ENCODE data around the gene CARMIL1.

The CARMIL1 gene

DNA sequence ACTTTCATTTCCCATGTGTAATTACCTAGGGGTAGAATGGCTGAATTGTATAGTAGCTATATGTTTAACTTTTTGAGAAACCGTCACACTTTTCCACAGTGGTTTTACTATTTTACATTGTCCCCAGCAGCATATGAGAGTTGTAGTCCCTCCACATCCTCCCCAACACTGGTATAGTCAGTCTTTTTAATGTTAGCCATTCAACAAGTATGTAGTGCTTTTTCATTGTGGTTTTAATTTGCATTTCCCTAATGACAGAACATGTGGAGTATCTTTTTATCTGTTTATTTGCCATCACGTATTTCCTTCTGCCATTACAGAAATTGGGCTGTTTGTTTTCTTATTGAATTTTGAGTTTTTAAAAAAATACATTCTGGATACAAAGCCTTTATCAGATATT lies 148.4 kb downstream of the CARMIL1 start:
- no peaks in the 10 kb centered on the region for H3K4me1 ChIP-seq (ENCODE audit: control insufficient read depth, insufficient read depth, low read length, poor library complexity, severe bottlenecking)
- no peaks in the 10 kb centered on the region for H3K27me3 ChIP-seq (replicated peaks; ENCODE audit: control insufficient read depth, insufficient read depth, low read length, poor library complexity, severe bottlenecking)
- no peak for DNase-seq
- H3K9me3 ChIP-seq (ENCODE audit: control insufficient read depth, low read length): no peaks in the 10 kb centered on the region
- no peak overlapping the region for H3K27ac ChIP-seq (ENCODE audit: insufficient read depth, low read length, poor library complexity, severe bottlenecking)
- no peaks in the 10 kb centered on the region for H3K36me3 ChIP-seq (ENCODE audit: control insufficient read depth, insufficient read depth, low read length)
- no peak overlapping the region for H3K4me3 ChIP-seq (ENCODE audit: insufficient read depth, low read depth, low read length, poor library complexity, severe bottlenecking)

DNA sequence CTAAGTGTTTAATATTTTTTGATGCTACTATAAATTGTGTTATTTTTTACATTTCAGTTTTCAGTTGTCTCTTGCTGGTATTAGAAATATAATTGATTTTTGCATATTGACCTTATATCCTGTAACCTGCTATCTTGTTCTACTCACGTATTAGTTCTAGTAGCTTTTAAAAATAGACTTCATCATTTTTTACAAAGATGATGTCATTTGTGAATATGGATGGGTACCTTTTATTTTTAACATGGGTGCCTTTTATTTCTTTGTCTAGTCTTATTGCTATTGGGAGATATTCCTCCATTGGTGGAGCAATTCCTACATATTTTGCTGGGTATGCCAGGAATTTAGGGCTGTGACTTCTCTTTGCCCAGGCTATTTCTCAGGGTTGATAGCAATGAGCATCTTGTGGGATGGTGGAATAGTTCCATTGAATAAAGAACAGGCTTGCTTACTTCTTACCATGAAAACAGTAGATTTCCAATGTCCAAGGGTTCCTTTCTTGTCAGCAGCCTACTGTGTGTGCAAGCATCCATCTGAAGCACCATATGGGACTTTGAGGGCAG lies 149.7 kb downstream of the CARMIL1 start:
- Histone ChIP-seq H3K9me3 (ENCODE audit: control insufficient read depth, low read length) (no peaks in the 10 kb centered on the region), H3K27ac (ENCODE audit: insufficient read depth, low read length, poor library complexity, severe bottlenecking) (no peak overlapping the region), H3K4me1 (ENCODE audit: control insufficient read depth, insufficient read depth, low read length, poor library complexity, severe bottlenecking) (no peaks in the 10 kb centered on the region), H3K27me3 (replicated peaks; ENCODE audit: control insufficient read depth, insufficient read depth, low read length, poor library complexity, severe bottlenecking) (no peaks in the 10 kb centered on the region), H3K4me3 (ENCODE audit: insufficient read depth, low read depth, low read length, poor library complexity, severe bottlenecking) (no peak overlapping the region), H3K36me3 (ENCODE audit: control insufficient read depth, insufficient read depth, low read length) (no peaks in the 10 kb centered on the region)
- no peak for DNase-seq

DNA sequence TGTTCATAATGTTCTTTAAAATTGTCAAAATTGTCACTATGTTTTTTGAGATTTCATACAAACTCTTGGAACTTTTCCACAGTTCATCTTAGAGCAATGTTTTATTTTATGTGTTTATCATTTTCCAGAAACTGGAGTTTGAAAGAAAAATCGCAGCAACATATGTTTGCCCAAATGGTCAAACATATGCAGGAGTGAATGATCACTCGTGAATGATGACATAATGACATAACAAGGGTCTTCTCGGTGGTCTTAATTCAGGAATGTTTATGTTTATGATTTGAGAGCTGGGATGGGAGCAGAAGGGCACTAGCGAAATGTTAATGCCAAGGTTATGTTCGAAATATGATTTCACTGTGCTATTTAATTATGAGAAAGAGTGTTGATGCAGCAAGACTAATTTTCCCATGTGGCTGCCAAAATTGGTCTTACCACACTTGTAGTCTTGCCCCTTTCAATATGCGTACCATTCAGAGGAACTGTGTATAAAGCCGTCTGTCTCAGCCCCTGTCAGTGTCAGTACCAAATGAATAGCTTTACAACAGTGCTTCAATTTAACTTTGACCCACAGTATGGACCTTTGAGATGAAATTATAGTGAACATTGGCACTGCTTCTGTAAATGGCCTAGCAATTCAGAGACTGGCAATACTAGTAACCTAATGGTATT lies 152.3 kb downstream of the CARMIL1 start:
- Histone ChIP-seq H3K4me1 (ENCODE audit: control insufficient read depth, insufficient read depth, low read length, poor library complexity, severe bottlenecking) (no peaks in the 10 kb centered on the region), H3K4me3 (ENCODE audit: insufficient read depth, low read depth, low read length, poor library complexity, severe bottlenecking) (no peak overlapping the region), H3K27ac (ENCODE audit: insufficient read depth, low read length, poor library complexity, severe bottlenecking) (no peak overlapping the region), H3K9me3 (ENCODE audit: control insufficient read depth, low read length) (no peaks in the 10 kb centered on the region), H3K27me3 (replicated peaks; ENCODE audit: control insufficient read depth, insufficient read depth, low read length, poor library complexity, severe bottlenecking) (no peaks in the 10 kb centered on the region), H3K36me3 (ENCODE audit: control insufficient read depth, insufficient read depth, low read length) (no peaks in the 10 kb centered on the region)
- DNase-seq: no peak

DNA sequence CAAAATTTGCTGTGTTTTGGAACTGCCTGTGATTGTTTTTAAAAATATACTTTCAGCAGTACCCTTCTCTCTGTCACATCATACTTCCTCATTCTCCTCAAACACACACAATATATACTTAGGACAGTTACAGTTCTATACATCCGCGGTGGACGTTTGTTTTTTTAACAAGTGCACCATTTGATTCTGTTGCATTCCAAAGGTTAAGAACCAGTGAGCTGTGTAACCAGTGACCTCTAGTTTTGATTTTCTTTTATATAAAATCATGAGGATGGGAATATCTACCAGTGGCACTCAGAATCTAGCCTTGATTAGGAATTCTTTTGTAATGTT lies 152.8 kb downstream of the CARMIL1 start:
- Histone ChIP-seq H3K9me3 (ENCODE audit: control insufficient read depth, low read length) (no peaks in the 10 kb centered on the region), H3K4me1 (ENCODE audit: control insufficient read depth, insufficient read depth, low read length, poor library complexity, severe bottlenecking) (no peaks in the 10 kb centered on the region), H3K4me3 (ENCODE audit: insufficient read depth, low read depth, low read length, poor library complexity, severe bottlenecking) (no peak overlapping the region), H3K27me3 (replicated peaks; ENCODE audit: control insufficient read depth, insufficient read depth, low read length, poor library complexity, severe bottlenecking) (no peaks in the 10 kb centered on the region), H3K27ac (ENCODE audit: insufficient read depth, low read length, poor library complexity, severe bottlenecking) (no peak overlapping the region), H3K36me3 (ENCODE audit: control insufficient read depth, insufficient read depth, low read length) (no peaks in the 10 kb centered on the region)
- no peak for DNase-seq

DNA sequence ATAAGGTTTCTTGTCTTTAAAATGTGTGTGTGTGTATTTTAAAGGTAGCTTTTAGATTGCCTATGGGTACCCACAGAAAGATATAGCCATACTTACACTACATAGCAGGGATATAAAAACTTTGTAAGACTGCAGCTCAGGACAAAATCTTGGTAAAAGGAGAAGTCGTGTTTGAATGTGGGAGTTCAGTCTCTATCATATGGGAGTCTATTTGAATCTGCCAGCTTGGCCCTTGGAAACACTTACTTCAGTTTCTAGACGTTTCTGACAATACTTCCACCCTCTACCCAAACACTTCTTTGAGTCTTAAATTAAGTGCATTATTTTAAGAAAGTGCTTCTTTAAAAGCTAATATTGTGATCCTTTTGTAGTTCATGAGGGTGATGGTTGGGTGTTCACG lies 155.7 kb downstream of the CARMIL1 start:
- no peak for DNase-seq
- no peaks in the 10 kb centered on the region for H3K9me3 ChIP-seq (ENCODE audit: control insufficient read depth, low read length)
- no peaks in the 10 kb centered on the region for H3K27me3 ChIP-seq (replicated peaks; ENCODE audit: control insufficient read depth, insufficient read depth, low read length, poor library complexity, severe bottlenecking)
- H3K4me3 ChIP-seq (ENCODE audit: insufficient read depth, low read depth, low read length, poor library complexity, severe bottlenecking): no peak overlapping the region
- no peaks in the 10 kb centered on the region for H3K36me3 ChIP-seq (ENCODE audit: control insufficient read depth, insufficient read depth, low read length)
- H3K27ac ChIP-seq (ENCODE audit: insufficient read depth, low read length, poor library complexity, severe bottlenecking): no peak overlapping the region
- no peaks in the 10 kb centered on the region for H3K4me1 ChIP-seq (ENCODE audit: control insufficient read depth, insufficient read depth, low read length, poor library complexity, severe bottlenecking)

DNA sequence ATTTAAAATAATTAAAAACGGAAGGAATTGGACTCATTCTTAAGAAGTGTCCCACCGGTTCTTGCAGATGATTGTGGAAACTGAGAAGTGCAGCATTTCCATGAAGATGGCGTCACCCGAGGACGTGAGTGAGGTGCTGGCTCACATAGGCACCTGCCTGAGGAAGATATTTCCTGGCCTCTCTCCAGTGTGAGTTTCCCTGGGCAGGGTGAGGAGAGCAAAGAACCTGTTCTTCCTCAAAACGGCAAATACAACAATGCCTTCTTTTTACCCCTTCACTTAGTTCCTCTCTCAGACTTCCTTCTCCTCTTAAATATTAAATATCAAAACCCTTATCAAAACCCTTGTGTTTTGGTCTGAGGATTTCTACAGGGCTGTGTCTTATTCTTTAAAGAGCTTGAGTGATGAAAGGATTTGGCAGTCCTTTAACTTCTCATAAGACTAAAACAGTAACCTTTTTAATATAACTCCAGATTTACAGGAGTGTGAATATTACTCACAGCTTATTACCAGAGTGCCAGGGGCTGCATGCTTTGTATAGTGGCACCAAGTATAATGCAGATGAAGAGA lies 156.3 kb downstream of the CARMIL1 start:
- Histone ChIP-seq H3K9me3 (ENCODE audit: control insufficient read depth, low read length) (no peaks in the 10 kb centered on the region), H3K4me1 (ENCODE audit: control insufficient read depth, insufficient read depth, low read length, poor library complexity, severe bottlenecking) (no peaks in the 10 kb centered on the region), H3K27me3 (replicated peaks; ENCODE audit: control insufficient read depth, insufficient read depth, low read length, poor library complexity, severe bottlenecking) (no peaks in the 10 kb centered on the region), H3K36me3 (ENCODE audit: control insufficient read depth, insufficient read depth, low read length) (no peaks in the 10 kb centered on the region), H3K4me3 (ENCODE audit: insufficient read depth, low read depth, low read length, poor library complexity, severe bottlenecking) (no peak overlapping the region), H3K27ac (ENCODE audit: insufficient read depth, low read length, poor library complexity, severe bottlenecking) (no peak overlapping the region)
- DNase-seq: no peak

DNA sequence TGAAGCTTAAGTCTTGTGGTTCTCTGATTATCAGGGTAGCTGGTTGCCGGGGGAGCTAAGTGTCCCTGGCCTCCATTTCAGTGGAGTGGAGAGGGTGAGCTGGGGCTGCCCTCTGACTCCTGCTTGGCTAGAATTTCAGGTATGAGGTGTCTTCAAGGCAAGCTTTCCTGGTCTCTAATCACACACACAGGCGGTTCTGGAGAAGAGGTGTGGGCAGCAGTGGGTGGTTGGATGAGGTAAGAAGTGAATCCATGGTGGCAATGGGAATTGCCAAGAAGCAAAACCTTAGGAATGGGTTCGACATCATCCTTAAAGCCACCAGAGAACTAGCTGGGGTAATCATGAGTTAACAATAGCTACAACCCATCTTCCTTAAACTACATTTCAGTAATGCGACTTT lies 157.6 kb downstream of the CARMIL1 start:
- no peaks in the 10 kb centered on the region for H3K27me3 ChIP-seq (replicated peaks; ENCODE audit: control insufficient read depth, insufficient read depth, low read length, poor library complexity, severe bottlenecking)
- no peak for DNase-seq

DNA sequence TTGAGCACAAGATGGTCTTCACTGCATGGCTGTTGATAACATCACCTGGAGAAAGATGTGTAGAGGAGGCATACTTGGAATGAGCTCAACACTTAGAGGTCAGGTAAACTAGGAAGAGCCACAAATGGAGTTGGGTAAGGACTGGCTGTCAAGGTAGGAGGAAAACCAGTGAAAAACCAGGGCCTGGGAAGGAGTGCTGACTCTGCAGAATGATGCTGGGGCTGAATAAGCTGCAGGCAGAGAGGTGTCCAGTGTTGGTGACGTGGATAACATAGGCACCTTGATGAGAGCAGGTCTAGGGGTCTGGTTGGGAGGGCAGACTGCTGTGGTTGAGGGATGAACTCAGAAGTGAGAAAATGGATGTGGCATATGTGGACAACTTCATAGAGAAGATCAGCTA lies 160.2 kb downstream of the CARMIL1 start:
- no peak for DNase-seq
- Histone ChIP-seq H3K4me1 (ENCODE audit: control insufficient read depth, insufficient read depth, low read length, poor library complexity, severe bottlenecking) (no peaks in the 10 kb centered on the region), H3K4me3 (ENCODE audit: insufficient read depth, low read depth, low read length, poor library complexity, severe bottlenecking) (no peak overlapping the region), H3K27ac (ENCODE audit: insufficient read depth, low read length, poor library complexity, severe bottlenecking) (no peak overlapping the region), H3K9me3 (ENCODE audit: control insufficient read depth, low read length) (no peaks in the 10 kb centered on the region), H3K36me3 (ENCODE audit: control insufficient read depth, insufficient read depth, low read length) (no peaks in the 10 kb centered on the region), H3K27me3 (replicated peaks; ENCODE audit: control insufficient read depth, insufficient read depth, low read length, poor library complexity, severe bottlenecking) (no peaks in the 10 kb centered on the region)

More for the DNA sequence above, 157.6 kb downstream of the CARMIL1 start:
- no peak overlapping the region for H3K4me3 ChIP-seq (ENCODE audit: insufficient read depth, low read depth, low read length, poor library complexity, severe bottlenecking)
- no peaks in the 10 kb centered on the region for H3K9me3 ChIP-seq (ENCODE audit: control insufficient read depth, low read length)
- no peak overlapping the region for H3K27ac ChIP-seq (ENCODE audit: insufficient read depth, low read length, poor library complexity, severe bottlenecking)
- no peaks in the 10 kb centered on the region for H3K4me1 ChIP-seq (ENCODE audit: control insufficient read depth, insufficient read depth, low read length, poor library complexity, severe bottlenecking)
- H3K36me3 ChIP-seq (ENCODE audit: control insufficient read depth, insufficient read depth, low read length): no peaks in the 10 kb centered on the region

DNA sequence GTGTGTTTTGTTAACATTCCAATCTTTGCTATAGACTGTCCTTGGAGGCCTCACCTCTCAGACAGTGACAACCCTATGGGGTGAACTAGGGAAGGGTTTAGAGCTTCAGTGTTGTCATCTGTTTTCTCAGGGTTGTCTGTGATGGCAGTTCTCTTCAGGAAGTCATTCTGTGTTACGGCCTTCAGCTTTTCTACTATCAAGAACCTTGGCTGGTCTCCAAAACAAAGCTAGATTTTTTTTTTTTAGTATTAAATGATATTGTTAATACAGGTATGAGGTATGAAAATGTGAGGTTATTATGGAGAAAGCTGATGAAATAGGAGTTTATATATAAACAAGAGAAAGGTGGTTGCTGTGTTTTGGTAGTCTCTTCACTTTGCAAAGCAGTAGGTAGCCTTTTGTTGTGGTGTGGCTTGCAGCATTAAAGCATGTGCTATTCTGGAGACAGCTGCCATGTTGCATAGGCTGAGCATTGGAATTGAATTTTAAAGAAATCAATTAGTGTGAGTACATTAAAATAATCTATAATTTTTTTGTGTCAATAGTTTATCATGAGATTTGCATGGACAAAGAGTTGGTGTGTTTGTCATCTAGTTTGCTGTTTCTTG lies 162.6 kb downstream of the CARMIL1 start:
- Histone ChIP-seq H3K4me3 (ENCODE audit: insufficient read depth, low read depth, low read length, poor library complexity, severe bottlenecking) (no peak overlapping the region), H3K36me3 (ENCODE audit: control insufficient read depth, insufficient read depth, low read length) (no peaks in the 10 kb centered on the region), H3K9me3 (ENCODE audit: control insufficient read depth, low read length) (no peaks in the 10 kb centered on the region), H3K4me1 (ENCODE audit: control insufficient read depth, insufficient read depth, low read length, poor library complexity, severe bottlenecking) (no peaks in the 10 kb centered on the region), H3K27me3 (replicated peaks; ENCODE audit: control insufficient read depth, insufficient read depth, low read length, poor library complexity, severe bottlenecking) (no peaks in the 10 kb centered on the region), H3K27ac (ENCODE audit: insufficient read depth, low read length, poor library complexity, severe bottlenecking) (no peak overlapping the region)
- no peak for DNase-seq

DNA sequence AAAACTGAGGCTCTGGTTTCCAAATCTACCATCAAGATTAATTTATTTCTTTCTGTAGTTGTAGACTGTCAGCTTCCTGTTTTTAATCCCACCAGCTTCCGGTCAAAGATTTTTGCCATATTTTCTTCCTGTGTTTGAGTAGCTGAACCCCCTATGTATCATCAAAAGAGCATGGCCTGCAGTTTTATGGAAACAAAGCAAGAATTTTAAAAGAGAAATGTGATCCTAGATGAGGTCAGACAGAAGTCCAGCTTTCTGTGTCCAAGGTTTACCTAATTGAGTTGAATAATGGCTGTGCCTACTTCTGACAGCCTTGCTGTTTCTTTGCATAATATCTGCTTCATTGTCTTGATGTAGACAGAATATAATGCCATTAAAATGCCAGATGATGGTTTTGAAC lies 163.7 kb downstream of the CARMIL1 start:
- DNase-seq: no peak
- Histone ChIP-seq H3K4me3 (ENCODE audit: insufficient read depth, low read depth, low read length, poor library complexity, severe bottlenecking) (no peak overlapping the region), H3K36me3 (ENCODE audit: control insufficient read depth, insufficient read depth, low read length) (no peaks in the 10 kb centered on the region), H3K4me1 (ENCODE audit: control insufficient read depth, insufficient read depth, low read length, poor library complexity, severe bottlenecking) (no peaks in the 10 kb centered on the region), H3K9me3 (ENCODE audit: control insufficient read depth, low read length) (no peaks in the 10 kb centered on the region), H3K27me3 (replicated peaks; ENCODE audit: control insufficient read depth, insufficient read depth, low read length, poor library complexity, severe bottlenecking) (no peaks in the 10 kb centered on the region), H3K27ac (ENCODE audit: insufficient read depth, low read length, poor library complexity, severe bottlenecking) (no peak overlapping the region)

All from effector memory CD4-positive, alpha-beta T cell (primary cell).